GM21529 (cell line): ENCODE measurements around the gene CMC1.
"Not testable (repeated sequence)": the region's sequence is repeated elsewhere in the genome, so short reads cannot be mapped to it uniquely, and the experiment has no call there.

Experiments
- ATAC-seq: cut with Tn5 transposase; IDR thresholded peaks from one replicate; pipeline ENCODE4 v1.9.1; 2021; ENCODE audit not compliant: unreplicated experiment

The CMC1 gene

DNA sequence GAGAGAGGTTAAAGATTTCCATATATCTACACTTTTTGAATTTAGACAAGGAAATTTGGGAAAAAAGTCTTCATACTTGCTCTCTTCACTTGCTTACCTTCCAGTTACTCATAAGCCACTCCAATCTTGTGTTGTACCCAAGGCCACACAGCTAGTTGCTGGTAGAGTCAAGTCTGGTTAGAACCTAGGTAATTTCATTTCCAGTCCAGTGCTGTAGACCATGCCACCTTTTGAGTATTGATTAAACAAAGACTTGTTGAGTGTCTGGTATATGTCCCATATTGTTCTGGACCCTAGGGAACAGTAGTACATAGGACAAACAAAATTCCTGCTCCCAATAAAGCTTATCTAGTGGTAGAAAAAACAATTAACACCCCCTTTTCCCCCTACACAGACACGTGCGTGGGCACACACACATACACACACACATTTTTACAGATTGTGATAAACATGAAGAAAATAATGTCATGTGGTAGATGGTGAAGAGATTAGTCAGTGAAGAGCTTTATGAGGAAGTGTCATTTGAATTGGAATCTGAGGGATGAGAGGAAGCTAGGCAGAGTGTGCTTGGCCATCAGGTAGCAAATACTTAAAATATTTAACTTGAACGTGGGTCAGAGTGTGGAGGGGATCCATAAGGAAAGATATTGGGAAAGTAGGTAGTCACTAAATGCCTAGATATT, 2.1 kb downstream of the CMC1 start:
- no peak for ATAC-seq

DNA sequence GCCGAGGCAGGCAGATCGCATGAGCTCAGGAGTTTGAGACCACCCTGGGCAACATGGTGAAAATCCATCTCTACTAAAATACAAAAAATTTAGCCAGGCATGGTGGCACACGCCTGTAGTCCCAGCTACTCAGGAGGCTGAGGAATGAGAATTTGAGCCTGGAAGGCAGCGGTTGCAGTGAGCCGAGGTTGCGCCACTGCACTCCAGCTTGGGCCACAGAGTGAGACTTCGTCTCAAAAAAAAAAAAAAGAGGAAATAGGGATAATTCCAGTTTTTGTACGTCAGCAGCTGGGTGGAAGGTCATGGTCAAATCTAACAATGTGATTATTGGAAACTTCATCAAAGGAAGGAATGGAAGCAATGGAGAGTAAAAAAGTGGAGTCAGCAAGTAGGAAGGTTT, 3.1 kb downstream of the CMC1 start:
- no peak for ATAC-seq

DNA sequence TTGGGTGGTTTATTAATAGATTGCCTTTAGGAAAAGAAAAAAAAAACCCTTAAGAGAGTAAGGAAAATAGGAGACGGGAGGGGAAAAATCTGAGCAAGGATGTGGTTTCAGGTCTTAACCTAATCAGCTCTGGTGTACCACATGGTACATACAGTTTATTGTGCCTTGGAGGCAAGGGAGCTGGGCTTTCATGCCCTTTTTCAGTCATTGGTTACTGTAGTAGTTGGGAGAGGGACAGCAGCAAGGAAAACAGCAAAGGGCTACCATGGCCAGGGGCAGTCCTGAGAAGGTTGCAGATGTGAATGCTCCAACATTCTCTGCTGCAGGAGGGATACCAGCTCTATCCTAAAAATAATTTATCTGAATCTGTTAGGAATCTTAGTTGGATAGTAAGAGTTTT, 5.9 kb downstream of the CMC1 start:
- no peak for ATAC-seq

DNA sequence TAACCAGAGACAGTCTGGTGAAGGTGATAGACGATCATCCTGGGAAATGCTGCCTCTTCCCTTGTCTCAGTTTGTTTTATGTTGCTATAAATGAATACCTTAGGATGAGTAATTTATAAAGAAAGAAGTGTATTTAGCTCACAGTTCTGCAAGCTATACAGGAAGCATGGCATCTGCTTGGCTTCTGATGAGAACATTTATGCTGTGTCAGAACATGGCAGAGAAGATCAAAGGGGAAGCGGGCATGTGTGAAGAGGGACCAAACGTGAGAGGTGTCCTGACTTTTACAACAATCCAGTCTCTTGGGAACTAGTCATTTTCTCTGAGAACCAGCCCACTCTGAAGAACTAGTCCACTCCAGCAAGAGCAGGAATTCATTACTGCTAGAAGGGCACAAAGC, 9.6 kb downstream of the CMC1 start:
- ATAC-seq = no peak

DNA sequence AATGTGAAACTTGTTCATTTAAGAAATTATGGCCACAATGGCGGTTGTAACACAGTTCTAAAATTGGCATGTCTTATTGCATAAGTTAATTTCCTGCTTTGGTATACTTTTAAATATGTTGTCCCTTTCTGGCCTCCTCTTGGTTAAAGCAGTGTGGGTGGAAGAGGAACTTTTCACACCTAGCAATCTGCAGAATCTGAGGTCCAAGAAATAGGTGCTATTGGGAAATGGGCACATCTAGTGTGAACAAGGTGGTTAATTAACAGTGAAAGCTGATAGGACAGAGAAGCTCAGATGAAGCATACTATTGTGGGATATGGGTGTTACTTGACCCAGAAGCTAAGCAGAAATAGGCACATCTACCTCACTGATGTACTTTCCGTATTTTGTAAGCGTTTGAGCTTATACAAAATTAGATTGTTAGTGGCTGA, 10.6 kb downstream of the CMC1 start:
- no peak for ATAC-seq

DNA sequence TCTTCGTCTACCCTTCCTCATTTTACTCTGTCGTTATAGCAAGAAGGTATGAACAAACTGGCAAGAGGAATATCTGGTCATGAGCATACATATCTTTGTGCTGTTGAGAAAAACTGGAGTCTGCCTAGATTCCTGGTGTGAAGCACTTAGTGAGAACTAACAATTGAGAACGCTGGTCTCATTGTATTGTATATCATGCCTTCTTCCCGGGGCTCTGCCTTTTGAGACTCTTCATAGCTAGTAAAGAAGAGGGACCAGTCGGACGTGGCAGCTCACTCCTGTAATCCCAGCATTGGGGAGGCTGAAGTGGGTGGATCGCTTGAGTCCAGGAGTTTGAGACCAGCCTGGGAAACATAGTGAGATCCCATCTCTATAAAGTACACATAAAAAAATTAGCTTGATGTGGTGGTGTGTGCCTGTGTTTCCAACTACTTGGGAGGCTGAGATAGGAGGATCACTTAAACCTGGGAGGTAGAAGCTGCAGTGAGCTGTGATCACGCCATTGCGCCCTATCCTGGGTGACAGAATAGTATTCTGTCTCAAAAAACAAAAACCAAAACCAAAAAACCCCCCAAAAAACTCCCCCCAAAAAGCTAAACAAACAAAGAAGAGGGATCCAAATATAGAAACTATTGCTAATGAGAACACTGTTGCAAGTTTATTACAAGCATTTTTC, 11.8 kb downstream of the CMC1 start:
- ATAC-seq = no peak

DNA sequence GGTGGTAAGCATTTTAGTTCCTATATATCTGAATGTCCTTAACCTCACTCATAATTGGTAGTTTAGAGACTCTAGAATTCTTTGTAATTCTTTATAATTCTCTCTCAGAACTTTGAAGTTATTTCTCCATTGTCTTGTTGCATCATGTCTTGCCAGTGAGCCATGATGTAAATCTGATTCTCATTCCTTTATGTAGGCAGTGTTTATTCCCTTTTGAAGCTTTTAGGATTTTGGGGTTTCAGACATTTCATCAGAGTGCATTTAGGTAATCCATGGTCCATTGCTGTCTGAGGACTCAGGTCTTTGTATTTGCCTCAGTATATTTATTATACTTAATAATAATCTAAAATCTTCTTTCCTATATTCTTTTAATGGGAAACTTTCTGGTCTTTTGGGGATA, 20.6 kb downstream of the CMC1 start:
- no peak for ATAC-seq

DNA sequence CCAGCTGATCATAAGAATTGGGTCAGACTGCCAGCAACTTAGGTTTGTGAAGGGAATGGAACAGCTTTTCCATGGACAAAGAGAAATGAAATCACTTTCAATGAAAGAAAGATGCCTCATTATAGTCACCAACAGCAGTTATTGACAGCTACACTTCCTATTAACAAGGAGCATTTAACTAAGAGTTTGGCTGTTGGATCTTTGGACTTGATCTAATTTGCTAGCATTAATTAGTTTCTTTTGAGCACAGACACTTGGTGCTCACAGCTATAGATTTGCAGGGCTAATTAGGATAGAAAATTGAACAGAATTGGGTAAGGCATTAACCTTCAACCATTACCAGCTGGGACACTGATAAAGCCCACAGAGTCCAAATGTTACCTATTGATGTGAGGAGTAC, 24.2 kb downstream of the CMC1 start:
- no peak for ATAC-seq

DNA sequence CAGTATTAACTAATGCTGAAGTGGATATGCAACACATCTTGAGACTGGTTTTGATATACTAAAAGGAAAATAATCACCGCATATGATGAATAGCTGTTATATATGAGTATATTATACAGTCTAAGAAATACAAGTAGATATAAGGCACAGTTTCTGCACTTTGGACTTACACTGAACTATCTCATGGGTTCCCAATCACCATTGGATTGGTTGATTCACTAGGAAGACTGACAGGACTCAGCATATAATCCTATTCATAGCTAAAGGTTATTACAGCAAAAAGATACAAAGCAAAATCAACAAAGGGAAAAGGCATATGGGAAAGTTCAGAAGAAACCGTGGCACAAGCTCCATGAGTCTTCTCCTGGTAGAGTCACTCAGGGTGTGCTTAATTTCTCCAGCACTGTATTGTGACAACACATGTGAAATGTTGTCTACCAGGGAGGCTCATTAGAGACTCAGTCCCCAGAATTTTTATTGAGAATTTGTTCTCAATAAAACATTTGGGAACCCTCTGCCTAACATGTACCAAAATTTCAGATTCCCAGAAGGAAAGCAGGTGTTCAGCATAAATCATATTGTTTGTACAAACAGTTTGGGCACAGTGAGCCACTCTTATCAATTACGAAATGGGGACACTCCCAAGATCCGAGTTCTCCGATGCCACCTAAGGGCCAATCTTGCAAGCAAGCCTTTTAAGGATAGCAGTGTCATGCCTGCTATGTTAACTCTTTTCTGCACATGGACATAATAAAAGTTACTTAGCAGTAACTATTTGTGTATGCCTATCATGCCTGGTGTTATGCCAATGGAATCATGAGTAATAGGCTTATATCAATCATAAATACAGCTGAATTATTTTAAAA, 26.8 kb downstream of the CMC1 start:
- no peak for ATAC-seq

DNA sequence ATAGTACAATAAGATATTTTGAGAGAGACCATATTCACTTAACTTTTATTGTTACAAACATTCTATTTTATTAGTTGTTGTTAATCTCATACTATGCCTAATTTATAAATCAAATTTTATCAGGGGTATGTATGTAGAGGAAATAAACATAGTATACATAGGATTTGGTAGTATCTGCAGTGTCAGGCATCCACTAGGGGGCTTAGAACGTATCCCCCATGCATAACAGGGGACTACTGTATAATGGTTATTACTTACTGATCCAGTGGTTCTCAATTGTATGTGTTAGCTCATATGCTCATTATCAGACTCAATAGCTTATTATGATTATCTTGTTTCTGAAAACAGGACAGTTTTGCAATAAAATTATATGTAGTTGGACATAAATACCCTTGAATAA, 27.6 kb downstream of the CMC1 start:
- ATAC-seq = no peak

DNA sequence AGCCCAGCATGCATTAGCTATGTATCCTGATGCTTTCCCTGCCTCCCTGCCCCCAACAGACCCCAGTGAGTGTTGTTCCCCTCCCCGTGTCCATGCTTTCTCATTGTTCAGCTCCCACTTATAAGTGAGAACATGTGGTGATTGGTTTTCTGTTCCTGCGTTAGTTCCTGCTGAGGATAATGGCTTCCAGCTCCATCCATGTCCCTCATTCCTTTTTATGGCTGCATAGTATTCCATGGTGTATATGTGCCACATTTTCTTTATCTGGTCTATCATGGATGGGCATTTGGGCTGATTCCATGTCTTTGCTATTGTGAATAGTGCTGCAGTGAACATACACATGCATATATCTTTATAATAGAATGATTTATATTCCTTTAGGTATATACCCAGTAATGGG, 28.5 kb downstream of the CMC1 start:
- ATAC-seq = not testable (repeated sequence)

DNA sequence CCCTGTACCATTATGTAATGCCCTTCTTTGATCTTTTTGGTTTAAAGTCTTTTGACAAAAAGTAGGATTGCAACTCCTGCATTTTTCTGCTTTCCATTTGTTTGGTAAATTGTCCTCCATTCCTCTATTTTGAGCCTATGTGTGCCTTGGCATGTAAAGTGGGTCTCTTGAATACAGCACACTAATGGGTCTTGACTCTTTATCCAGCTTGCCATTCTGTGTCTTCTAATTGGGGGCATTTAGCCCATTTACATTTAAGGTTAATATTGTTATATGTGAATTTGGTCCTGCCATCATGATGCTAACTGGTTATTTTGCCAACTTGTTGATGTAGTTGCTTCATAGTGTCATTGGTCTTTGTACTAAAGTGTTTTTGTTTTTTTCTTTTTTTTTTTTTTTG, 32.4 kb downstream of the CMC1 start:
- ATAC-seq = no peak

DNA sequence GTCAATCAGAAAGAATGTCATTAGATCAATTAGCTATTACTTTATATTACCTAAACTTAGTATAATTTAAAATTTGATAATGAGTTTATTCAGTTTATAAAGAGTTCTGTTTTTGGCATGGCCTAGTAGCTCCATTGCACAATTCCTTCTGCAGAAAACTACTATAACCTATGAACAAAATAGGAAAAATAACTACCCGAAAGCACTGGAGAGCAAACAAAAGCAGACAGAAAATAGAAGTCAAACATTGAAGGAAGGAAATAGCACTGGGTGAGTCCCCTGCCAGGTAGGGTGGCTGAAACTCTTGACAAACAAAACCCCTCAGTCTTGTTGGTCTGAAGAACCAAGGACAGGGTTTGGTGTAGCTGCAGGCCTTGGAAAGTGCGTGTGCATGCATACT, 37.5 kb downstream of the CMC1 start:
- ATAC-seq = no peak

DNA sequence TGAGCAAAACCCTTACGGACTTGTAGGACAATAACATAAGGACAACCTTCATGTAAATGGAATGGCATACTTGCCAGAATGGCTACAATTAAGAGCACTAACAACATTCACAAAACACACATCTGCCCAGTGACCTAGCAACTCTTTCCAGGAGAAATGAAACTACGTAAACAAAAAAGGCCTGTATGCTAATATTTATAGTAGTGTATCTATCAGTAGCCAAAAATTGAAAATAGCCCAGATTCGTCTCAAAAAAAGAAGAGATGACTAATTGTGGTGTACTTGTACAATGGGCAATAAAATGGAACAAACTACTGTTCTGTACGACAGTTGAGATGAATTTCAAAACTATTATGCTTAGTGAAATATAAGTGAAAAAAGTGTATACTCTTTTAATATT, 38.4 kb downstream of the CMC1 start:
- ATAC-seq = no peak

DNA sequence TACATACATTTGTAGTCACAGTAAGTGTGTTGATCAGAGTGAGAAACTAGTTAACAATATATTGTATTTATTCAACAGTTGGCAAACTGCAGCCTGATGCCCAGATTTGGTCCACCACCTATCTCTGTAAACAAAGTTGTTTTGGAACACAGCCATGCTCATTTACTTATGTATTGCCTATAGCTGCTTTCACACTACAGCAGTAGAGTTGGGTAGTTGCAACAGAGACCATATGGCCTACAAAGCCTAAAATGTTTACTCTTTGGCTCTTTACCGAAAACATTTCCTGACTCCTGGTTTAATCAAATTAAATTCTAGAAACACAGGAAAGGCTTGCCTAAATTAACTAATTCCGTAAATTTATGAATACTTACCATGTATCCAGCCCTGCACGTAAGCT, 39.4 kb downstream of the CMC1 start:
- no peak for ATAC-seq

DNA sequence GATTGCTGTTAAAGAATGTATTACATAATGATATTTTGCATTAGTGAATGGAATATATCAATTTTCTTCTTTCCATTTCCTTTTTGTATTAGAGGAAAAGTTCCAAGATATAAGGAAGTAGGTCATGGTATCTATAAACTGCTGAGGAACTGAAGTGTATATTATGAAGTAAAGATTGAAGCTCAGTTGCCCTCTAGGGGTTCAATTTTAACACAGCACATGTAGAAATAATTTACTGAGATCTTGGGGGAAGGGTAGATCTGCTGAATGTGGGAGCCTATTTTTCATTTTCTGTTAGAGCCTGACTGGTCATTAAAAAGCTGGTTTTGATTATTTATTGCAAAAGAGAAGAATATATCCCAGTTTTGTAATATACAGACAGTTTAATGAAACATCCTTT, 45.2 kb downstream of the CMC1 start:
- ATAC-seq = peak; percentile 93

DNA sequence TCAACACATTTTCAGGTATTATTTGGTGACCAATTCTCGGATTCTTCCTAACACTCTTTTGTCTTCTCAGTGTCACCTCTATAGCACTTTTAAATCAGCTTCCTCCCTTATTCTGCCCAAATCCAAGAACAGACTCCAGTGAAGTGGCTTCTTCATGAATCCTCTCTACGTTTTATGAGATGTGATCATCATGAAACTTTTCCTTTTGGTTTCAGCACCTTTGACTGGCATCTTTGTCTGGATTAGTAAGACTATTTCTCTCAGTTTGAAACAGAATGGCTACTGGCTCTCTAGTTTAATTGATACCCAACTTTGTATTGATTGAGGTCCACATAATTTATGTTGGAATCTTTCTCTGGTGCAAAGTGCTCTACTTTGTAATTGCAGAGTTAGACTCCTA, 45.6 kb downstream of the CMC1 start:
- no peak for ATAC-seq

DNA sequence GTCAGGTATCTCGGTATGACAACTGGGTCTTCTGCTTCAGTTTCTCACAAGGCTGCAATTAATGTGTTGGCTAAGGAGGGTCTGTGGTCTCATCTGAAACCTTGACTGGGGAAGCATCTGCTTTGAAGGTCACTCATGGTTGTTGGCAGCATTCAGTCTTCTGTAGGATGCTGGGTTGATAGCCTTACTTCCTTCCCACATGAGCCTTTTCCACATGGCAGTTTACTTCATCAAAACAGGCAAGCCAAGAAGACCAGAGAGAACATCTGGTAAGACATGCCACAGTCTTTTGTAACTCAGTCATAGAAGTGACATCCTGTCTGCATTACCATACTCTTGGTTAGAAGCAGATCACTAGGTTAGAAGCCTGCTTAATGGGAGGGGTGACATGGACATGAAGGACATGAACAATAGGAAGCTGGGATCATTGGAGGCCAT, 49.5 kb downstream of the CMC1 start:
- ATAC-seq = no peak

DNA sequence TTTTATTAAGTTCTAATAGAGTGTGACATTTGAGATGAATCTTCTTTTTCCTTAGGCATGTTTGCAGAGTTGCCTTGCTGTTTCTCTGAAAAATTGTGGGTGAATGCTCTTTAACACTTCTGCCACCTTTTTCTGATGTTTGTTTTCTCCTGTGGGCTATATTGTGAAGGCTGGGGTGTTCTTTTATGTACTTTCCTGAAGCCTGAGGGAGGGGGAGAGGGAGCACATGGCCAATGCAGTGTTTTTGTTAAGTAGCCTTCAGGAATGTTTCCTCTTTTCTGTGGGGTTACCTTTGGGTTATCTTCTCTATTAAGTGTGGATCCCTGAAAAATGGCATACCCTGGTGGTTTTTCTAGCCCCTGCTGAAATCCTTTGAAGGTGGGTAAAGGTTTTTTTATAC, 50.2 kb downstream of the CMC1 start:
- no peak for ATAC-seq

DNA sequence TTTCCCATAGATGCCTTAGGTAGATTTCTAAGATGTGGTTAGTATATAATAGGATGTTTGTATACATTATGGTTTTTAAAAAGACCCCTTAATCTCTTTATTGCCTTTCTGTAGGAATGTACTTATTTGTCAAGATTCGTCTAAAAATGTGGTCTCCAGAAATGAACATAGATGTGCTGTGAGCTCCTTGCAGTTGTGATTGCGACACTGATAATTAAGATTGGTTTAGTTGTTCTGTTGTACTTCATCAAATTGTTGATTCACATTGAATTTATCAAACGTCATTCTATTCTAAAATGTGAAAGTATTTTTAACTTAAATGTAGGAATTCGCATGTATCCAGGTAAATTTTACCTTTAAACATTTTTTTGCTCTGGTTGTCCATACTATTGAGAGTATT, 51.2 kb downstream of the CMC1 start:
- no peak for ATAC-seq

DNA sequence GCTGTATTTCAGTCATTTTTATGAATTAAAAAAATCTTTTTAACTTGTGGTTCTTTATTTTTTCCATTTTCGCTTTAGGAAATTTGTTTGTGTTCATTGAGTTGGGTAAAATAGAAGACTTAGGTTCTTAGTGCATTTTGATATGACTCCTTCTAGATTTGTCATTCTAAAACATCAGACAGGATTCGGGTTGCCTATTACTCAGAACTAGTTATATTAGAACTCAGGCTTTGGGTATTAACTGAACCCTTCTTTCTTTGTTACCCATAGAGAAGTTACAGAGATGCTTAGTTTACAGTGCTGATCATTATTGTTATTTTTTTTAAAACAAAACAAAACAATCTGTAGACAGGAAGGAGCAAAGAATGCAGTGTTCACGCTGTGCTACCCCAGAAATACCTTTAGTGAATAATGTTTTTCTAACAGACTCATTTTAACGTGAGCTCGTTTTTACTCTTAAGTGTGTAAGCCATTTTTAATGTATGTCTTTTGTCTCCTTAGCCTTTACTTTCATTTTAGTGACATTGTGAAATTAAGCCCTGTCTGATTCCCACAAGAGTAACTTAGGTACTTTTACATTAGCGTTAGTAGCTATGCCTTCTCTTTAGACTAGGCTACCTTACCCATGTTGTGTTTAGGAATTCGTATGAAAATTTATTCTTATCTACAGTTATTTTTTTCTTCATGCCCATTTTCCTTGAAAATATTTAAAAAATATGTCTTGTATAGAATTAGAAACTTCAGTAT, 53.4 kb downstream of the CMC1 start:
- no peak for ATAC-seq
